WERI-Rb-1 (cell line): Measurements from ENCODE around the gene NSUN4.
A peak's percentile ranks its signal among the peaks of the same experiment; 100 is the strongest.
"Not testable (repeated sequence)": the region's sequence is repeated elsewhere in the genome, so short reads cannot be mapped to it uniquely, and the experiment has no call there.

Experiments used
- DNase-seq: peaks from one replicate; pipeline ENCODE4 v3.0.0-alpha.2; 2020
- H3K27ac ChIP-seq: fragments of 250-450 bp; sonication (Bioruptor Pico); 2 replicates; pipeline ENCODE4 v1.5.1; 2020; ENCODE audit warnings: mild to moderate bottlenecking, moderate library complexity
- H3K27me3 ChIP-seq: fragments of 250-450 bp; sonication (Bioruptor Pico); 2 replicates; pipeline ENCODE4 v1.5.1; 2021; ENCODE audit warnings: mild to moderate bottlenecking, low read depth, moderate library complexity; ENCODE audit not compliant: insufficient read depth, severe bottlenecking
- H3K36me3 ChIP-seq: fragments of 250-450 bp; sonication (Bioruptor Pico); 2 replicates; pipeline ENCODE4 v1.5.1; 2020; ENCODE audit warnings: mild to moderate bottlenecking, moderate library complexity
- H3K4me3 ChIP-seq: 2 replicates; pipeline ENCODE4 v1.5.1; 2011; ENCODE audit warnings: low read depth, mild to moderate bottlenecking, control low read depth, low read length
- H3K9me3 ChIP-seq: fragments of 250-450 bp; sonication (Bioruptor Pico); 2 replicates; pipeline ENCODE4 v1.5.1; 2021; ENCODE audit warnings: mild to moderate bottlenecking, moderate library complexity; ENCODE audit not compliant: severe bottlenecking
- TF ChIP-seq, protein P1 (sequence below): IDR thresholded peaks from 2 replicates; pipeline ENCODE4 v1.5.1; 2011; ENCODE audit warnings: low read depth, mild to moderate bottlenecking, control low read depth, inconsistent platforms, low read length

Gene NSUN4

GRCh38 chr1:46309401-46310159 is 31.0 kb upstream of the NSUN4 start:
- Histone ChIP-seq H3K9me3 (no peaks in the 10 kb centered on the region), H3K4me3 (no peak overlapping the region), H3K27me3 (no peaks in the 10 kb centered on the region), H3K27ac (no peak overlapping the region; the same call in 1 of the 2 replicates), H3K36me3 (peaks cover 81% of the 10 kb centered on the region)
- TF ChIP-seq, protein P1, sequence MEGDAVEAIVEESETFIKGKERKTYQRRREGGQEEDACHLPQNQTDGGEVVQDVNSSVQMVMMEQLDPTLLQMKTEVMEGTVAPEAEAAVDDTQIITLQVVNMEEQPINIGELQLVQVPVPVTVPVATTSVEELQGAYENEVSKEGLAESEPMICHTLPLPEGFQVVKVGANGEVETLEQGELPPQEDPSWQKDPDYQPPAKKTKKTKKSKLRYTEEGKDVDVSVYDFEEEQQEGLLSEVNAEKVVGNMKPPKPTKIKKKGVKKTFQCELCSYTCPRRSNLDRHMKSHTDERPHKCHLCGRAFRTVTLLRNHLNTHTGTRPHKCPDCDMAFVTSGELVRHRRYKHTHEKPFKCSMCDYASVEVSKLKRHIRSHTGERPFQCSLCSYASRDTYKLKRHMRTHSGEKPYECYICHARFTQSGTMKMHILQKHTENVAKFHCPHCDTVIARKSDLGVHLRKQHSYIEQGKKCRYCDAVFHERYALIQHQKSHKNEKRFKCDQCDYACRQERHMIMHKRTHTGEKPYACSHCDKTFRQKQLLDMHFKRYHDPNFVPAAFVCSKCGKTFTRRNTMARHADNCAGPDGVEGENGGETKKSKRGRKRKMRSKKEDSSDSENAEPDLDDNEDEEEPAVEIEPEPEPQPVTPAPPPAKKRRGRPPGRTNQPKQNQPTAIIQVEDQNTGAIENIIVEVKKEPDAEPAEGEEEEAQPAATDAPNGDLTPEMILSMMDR = no peak
- DNase-seq = no peak

DNA sequence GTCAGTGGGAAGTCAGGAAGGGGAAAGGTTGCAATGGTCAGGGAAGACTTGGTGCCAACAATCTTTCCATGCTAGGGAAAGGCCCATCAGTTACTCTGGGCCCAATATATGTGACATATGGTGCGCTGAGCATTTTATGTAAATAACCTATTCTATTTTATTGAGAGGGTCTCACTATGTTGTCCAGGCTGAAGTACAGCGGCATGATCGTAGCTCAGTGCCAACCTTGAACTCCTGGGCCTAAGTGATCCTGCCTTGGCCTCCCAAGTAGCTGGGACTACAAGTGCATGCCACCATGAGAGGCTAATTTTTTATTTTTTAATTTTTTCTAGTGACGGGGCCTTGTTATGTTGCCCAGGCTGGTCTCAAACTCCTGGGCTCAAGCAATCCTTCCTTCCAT is 30.3 kb upstream of the NSUN4 start:
- Histone ChIP-seq H3K9me3 (no peaks in the 10 kb centered on the region), H3K27ac (no peak overlapping the region), H3K36me3 (peaks cover 83% of the 10 kb centered on the region), H3K27me3 (no peaks in the 10 kb centered on the region), H3K4me3 (no peak overlapping the region)
- TF ChIP-seq, protein P1 = no peak
- no peak for DNase-seq

DNA sequence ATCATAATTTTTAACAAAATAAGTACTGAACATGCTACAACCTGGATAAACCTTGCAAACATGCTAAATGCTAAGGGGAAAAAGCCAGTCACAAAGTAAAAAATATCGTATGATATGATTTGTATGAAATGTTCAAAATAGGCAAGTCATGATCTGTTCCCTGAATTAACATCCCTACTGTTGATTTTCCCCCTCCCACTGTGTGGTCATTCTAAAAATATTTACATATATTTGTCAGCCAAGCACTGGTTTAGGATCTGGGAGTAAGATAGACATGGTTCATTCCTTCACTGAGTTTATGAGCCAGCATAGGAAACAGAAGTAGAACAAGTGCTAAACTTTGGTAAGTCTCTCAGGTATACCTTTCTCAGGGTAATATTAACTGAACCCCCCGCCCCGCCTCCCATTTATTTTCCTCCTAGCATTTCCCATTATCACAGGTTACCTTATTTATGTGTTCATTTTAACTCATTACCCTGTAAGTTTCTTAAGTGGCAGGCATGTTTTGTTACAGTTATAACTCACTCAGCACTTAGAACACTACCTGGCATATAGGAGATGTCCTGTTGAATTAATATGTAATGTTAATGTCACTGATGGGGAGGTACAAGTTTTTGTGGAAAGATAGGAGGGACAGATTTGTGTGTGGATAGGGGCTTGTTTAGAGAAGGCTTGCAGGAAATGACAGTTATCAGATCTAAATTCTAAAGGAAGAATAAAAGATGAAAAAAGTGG is 24.8 kb upstream of the NSUN4 start:
- H3K36me3 ChIP-seq = peaks cover 62% of the 10 kb centered on the region
- H3K27me3 ChIP-seq = no peaks in the 10 kb centered on the region
- TF ChIP-seq, protein P1 = no peak
- no peaks in the 10 kb centered on the region for H3K9me3 ChIP-seq
- no peak overlapping the region for H3K4me3 ChIP-seq
- H3K27ac ChIP-seq = no peak overlapping the region
- no peak for DNase-seq

DNA sequence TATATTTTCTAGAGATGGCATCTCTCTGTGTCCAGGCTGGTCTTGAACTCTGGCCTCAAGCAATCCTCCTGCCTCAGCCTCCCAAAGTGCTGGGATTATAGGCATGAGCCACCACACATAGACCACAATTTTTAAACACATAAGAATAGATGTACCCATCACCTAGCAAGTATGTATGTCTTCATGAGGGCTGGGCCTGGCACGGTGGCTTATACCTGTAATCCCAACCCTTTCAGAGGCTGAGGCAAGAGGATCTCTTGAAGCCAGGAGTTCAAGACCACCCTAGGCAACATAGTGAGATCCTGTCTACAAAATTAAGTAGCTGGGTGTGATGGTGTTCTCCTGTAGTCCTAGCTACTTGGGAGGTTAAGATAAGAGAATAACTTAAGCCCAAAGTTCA is 23.3 kb upstream of the NSUN4 start:
- H3K27ac ChIP-seq = no peak overlapping the region
- H3K4me3 ChIP-seq = no peak overlapping the region
- no peaks in the 10 kb centered on the region for H3K27me3 ChIP-seq
- H3K36me3 ChIP-seq = peaks cover 48% of the 10 kb centered on the region
- no peak for DNase-seq
- no peaks in the 10 kb centered on the region for H3K9me3 ChIP-seq
- TF ChIP-seq, protein P1 = no peak

DNA sequence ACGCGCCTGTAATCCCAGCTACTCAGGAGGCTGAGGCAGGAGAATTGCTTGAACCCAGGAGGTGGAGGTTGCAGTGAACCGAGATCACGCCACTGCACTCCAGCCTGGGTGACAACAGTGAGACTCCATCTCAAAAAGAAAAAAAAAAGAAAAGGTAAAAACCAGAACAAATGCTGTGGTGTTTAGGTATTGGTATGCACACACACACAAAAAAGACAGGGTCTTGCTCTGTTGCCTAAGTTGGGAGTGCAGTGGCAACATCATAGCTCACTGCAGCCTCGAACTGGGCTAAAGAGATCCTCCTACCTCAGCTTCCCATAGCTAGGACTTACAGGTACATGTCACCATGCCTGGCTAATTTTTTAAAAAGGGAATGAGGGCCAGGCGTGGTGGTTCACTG is 21.3 kb upstream of the NSUN4 start:
- H3K36me3 ChIP-seq = peaks cover 29% of the 10 kb centered on the region
- DNase-seq = not testable (repeated sequence)

GRCh38 chr1:46319960-46320914 is 20.4 kb upstream of the NSUN4 start:
- peak overlapping the region; percentile 14 for H3K4me3 ChIP-seq
- not testable (repeated sequence) for H3K27me3 ChIP-seq, H3K9me3 ChIP-seq
- H3K27ac ChIP-seq = peak overlapping the region; percentile 64
- peaks cover 21% of the 10 kb centered on the region for H3K36me3 ChIP-seq
- DNase-seq = peak; percentile 45

More for the DNA sequence above, 21.3 kb upstream of the NSUN4 start:
- not testable (repeated sequence) for H3K4me3 ChIP-seq, H3K27me3 ChIP-seq, H3K9me3 ChIP-seq
- peak overlapping the region; percentile 64 for H3K27ac ChIP-seq

DNA sequence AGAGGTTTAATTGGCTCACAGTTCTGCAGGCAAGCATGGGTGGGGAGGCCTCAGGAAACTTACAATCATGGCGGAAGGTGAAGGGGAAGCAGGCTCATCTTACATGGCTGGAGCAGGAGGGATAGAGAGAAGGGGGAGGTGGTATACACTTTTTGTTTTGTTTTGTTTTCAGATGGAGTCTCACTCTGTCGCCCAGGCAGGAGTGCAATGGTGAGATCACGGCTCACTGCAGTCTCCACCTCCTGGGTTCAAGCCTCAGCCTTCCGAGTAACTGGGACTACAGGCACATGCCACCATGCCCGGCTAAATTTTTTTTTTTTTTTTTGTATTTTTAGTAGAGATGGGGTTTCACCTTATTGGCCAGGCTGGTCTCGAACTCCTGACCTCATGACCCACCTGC is 18.4 kb upstream of the NSUN4 start:
- H3K9me3 ChIP-seq, DNase-seq, H3K27me3 ChIP-seq, H3K36me3 ChIP-seq, H3K4me3 ChIP-seq, H3K27ac ChIP-seq: not testable (repeated sequence)

DNA sequence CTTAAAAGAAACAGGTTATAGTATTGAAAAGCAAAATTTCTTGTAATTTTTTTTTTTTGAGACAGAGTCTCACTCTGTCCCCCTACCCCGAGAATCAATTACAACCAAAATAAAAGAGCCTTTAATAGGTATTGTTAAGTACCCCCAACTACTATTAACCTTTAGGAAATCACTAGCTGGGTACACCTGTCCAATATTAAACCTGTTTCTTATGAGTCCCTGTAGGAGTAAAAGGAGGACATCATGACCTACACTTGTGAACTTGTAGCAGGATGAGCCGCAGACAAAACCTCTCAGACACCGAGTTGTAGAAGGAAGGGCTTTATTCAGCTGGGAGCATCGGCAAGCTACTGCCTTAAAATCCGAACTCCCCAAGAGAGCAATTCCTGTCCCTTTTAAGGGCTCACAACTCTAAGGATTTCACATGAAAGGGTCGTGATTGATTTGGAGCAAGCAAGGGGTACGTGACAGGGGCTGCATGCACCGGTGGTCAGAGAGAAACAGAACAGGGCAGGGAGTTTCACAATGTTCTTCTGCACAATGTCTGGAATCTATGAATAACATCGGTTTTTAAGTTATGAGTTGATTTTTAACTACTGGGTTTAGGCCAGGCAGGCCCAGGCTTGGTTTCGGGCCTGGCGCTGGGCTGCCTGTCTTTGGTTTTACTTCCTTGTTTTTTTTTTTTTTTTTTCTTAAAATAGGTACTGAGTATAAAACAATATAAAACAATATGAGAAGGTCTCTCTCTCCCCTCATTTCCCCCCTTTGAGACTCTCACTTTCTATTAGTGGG is 15.1 kb upstream of the NSUN4 start:
- not testable (repeated sequence) for H3K27me3 ChIP-seq, DNase-seq, H3K36me3 ChIP-seq, H3K9me3 ChIP-seq, H3K27ac ChIP-seq, H3K4me3 ChIP-seq

- not testable (repeated sequence) for H3K27ac ChIP-seq, H3K36me3 ChIP-seq, H3K9me3 ChIP-seq, H3K4me3 ChIP-seq, H3K27me3 ChIP-seq, DNase-seq
These were observed 12.4 kb upstream of the NSUN4 start for GRCh38 chr1:46328182-46328581.
